Measurements from ENCODE around the gene ERCC2. TPM values are rescaled to one million over a fixed set of nuclear protein-coding genes. Genes with fewer than 3 reads are reported as not detected.

ERCC2 gene
- total RNA-seq, 1 donor from 2014 or later = 33.6 TPM

- intact Hi-C loops (cut with micrococcal nuclease) = no loop called here
- no peaks in the 10 kb centered on the region for H3K9me3 Mint-ChIP-seq
- no peak for DNase-seq
- H3K27me3 Mint-ChIP-seq = no peaks in the 10 kb centered on the region
- no peak overlapping the region for H3K27ac Mint-ChIP-seq
- H3K36me3 Mint-ChIP-seq (ENCODE audit: low read depth) = peaks cover 34% of the 10 kb centered on the region
- H3K4me3 Mint-ChIP-seq = no peak overlapping the region
- no peaks in the 10 kb centered on the region for H3K4me1 Mint-ChIP-seq
Observed at GRCh38 chr19:45355910-45356309, 14.5 kb downstream of the ERCC2 start.

- Mint-ChIP-seq H3K36me3 (ENCODE audit: low read depth) (peaks cover 36% of the 10 kb centered on the region), H3K27ac (no peak overlapping the region), H3K4me1 (no peaks in the 10 kb centered on the region), H3K9me3 (no peaks in the 10 kb centered on the region), H3K27me3 (no peaks in the 10 kb centered on the region), H3K4me3 (no peak overlapping the region)
- intact Hi-C loops (cut with micrococcal nuclease) = no loop called here
- no peak for DNase-seq
Observed at GRCh38 chr19:45355402-45355801, 15.0 kb downstream of the ERCC2 start.

DNA sequence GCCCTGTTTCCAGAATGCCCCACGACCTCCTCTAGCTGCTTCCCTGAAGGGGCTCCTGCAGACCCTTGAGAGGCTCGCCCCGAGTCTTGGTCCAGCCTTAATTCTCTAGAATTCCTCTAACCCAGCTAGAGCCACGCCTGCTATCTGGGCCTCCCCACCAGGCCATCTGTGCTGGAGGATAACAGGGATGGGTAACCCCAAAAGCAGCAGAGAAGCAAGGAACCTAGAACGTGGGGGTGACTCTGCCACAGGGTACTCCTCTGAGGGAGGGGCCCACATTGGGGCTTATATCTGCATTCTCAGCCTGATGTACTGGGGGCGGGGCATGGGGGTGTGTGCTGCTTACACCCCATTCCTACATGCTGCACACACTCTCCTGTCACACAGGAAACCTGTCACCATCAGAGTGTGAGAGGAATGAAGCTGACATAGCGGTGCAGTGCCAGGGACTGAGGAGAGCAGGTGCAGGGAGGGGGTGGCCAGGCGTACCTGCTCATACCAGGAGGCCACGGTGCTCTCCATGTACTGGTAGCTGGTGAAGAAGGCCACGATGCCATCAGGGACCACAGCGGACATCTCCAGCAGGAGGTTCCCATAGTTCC, 16.0 kb downstream of the ERCC2 start:
- Mint-ChIP-seq H3K9me3 (no peaks in the 10 kb centered on the region), H3K36me3 (ENCODE audit: low read depth) (peaks cover 35% of the 10 kb centered on the region), H3K27ac (no peak overlapping the region), H3K27me3 (no peaks in the 10 kb centered on the region), H3K4me1 (no peaks in the 10 kb centered on the region), H3K4me3 (no peak overlapping the region)
- intact Hi-C loops (cut with micrococcal nuclease) = no loop called here
- no peak for DNase-seq

- Mint-ChIP-seq H3K27me3 (no peaks in the 10 kb centered on the region), H3K4me1 (no peaks in the 10 kb centered on the region)
Observed at GRCh38 chr19:45352914-45353796, 17.2 kb downstream of the ERCC2 start.

GRCh38 chr19:45352471-45352870, 17.9 kb downstream of the ERCC2 start:
- intact Hi-C loops (cut with micrococcal nuclease) = no loop called here
- Mint-ChIP-seq H3K9me3 (no peaks in the 10 kb centered on the region), H3K36me3 (ENCODE audit: low read depth) (peaks cover 29% of the 10 kb centered on the region), H3K27me3 (no peaks in the 10 kb centered on the region), H3K27ac (no peak overlapping the region), H3K4me1 (no peaks in the 10 kb centered on the region), H3K4me3 (no peak overlapping the region)
- no peak for DNase-seq

More at GRCh38 chr19:45352914-45353796, 17.2 kb downstream of the ERCC2 start:
- H3K36me3 Mint-ChIP-seq (ENCODE audit: low read depth) = peaks cover 30% of the 10 kb centered on the region
- intact Hi-C loops (cut with micrococcal nuclease) = no loop called here
- H3K4me3 Mint-ChIP-seq = no peak overlapping the region
- no peak for DNase-seq
- H3K27ac Mint-ChIP-seq = no peak overlapping the region
- no peaks in the 10 kb centered on the region for H3K9me3 Mint-ChIP-seq

DNA sequence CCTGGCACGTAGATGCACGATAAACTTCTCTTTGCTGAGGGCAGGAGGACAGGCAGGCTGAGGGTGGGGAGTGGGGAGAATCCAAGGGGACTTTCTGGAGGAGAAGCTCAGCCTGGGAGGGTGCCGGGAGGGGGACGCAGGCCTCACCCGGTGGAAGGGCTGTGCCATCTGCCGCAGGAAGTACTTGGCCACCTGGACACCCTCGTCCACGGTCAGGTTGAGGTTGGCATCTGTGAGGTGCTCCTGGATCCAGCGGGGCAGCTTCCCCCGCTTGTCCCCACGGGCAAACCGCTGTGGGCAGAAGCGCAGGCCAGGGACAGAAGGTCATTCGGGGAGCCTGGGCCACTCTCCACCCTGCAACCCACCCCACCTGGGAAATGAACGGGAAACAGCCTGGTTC, 18.3 kb downstream of the ERCC2 start:
- intact Hi-C loops (cut with micrococcal nuclease) = no loop called here
- no peaks in the 10 kb centered on the region for H3K9me3 Mint-ChIP-seq
- no peak overlapping the region for H3K27ac Mint-ChIP-seq
- H3K27me3 Mint-ChIP-seq = no peaks in the 10 kb centered on the region
- H3K4me1 Mint-ChIP-seq = no peaks in the 10 kb centered on the region
- peaks cover 26% of the 10 kb centered on the region for H3K36me3 Mint-ChIP-seq (ENCODE audit: low read depth)
- no peak overlapping the region for H3K4me3 Mint-ChIP-seq
- DNase-seq = no peak

DNA sequence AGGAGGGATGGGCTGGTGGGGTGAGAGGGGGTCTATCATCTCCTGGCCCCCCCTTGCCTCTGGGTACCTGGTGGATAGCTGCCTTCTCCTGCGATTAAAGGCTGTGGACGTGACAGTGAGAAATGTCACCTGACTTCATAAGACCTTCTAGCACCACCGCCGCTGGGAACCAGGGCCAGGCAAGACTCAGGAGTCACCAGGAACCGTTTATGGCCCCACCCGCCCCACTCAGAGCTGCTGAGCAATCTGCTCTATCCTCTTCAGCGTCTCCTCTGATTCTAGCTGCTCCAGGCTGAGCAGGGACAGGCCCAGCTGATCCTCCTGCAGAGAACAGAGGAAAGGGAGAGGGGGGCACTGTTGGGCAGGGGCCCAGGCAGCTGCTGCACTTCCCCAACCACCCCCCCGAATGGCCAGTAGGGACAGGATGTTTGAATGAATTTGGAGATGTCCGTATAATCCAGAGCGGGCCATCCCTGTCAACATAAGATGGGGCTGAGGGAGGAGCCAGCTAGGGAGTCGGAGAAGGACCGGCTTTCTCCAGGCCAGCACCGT, 18.9 kb downstream of the ERCC2 start:
- peaks cover 26% of the 10 kb centered on the region for H3K36me3 Mint-ChIP-seq (ENCODE audit: low read depth)
- no peaks in the 10 kb centered on the region for H3K27me3 Mint-ChIP-seq
- no peaks in the 10 kb centered on the region for H3K9me3 Mint-ChIP-seq

DNA sequence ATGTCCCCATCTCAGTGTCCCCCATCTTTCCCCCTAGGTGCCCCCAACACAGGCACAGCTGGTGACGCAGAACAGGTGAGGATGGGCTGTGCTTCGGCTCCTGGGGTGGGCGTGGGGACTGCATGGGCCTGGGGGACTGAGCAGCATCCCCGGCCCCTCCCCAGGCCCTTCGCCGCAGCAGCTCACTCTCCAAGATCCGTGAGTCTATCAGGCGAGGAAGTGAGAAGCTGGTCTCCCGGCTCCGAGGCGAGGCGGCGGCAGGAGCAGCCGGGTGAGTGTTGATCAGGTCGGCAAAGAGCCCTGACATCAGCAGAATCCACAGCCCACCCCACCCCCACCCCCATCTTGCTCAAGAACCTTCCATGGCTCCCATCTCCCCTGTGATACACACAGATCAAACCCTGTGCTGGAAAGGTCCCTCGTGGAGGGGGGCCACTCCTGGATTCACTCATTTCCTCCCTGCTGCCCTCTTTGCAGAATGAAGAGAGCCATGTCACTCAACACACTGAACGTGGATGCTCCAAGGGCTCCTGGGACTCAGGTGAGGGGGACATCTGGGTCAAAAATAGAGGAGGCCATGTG, 19.8 kb downstream of the ERCC2 start:
- H3K9me3 Mint-ChIP-seq = no peaks in the 10 kb centered on the region
- intact Hi-C loops (cut with micrococcal nuclease) = no loop called here
- no peak overlapping the region for H3K4me3 Mint-ChIP-seq
- H3K4me1 Mint-ChIP-seq = no peaks in the 10 kb centered on the region
- peak overlapping the region; percentile 51 for H3K27ac Mint-ChIP-seq
- H3K36me3 Mint-ChIP-seq (ENCODE audit: low read depth) = peaks cover 19% of the 10 kb centered on the region
- H3K27me3 Mint-ChIP-seq = peaks cover 3% of the 10 kb centered on the region
- DNase-seq = no peak

More for the DNA sequence above, 18.9 kb downstream of the ERCC2 start:
- intact Hi-C loops (cut with micrococcal nuclease) = no loop called here
- no peak overlapping the region for H3K4me3 Mint-ChIP-seq
- H3K4me1 Mint-ChIP-seq = no peaks in the 10 kb centered on the region
- no peak overlapping the region for H3K27ac Mint-ChIP-seq
- no peak for DNase-seq

DNA sequence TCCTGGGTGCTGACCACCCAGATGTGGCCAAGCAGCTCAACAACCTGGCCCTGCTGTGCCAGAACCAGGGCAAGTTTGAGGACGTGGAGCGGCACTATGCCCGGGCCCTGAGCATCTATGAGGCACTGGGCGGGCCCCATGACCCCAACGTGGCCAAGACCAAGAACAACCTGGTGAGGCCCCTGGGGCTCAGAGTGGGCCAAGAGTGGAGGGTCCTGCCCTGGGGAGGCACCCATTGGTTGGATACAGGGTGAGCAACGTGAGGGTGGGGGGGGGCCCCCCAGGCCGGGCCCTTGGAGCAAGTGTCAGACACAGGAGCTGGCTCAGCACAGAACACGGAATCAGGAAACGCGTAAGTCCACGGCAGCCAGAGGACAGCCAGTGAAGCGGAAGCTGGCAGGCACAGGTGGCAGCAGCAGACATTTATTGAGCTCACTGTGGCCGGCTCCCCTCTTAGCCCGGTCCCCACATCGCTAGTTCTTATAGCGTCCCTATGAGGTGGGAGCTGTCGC, 20.9 kb downstream of the ERCC2 start:
- DNase-seq = no peak
- H3K27ac Mint-ChIP-seq = no peak overlapping the region
- H3K27me3 Mint-ChIP-seq = peaks cover 3% of the 10 kb centered on the region
- H3K36me3 Mint-ChIP-seq (ENCODE audit: low read depth) = peaks cover 14% of the 10 kb centered on the region
- intact Hi-C loops (cut with micrococcal nuclease) = no loop called here
- no peaks in the 10 kb centered on the region for H3K9me3 Mint-ChIP-seq
- no peaks in the 10 kb centered on the region for H3K4me1 Mint-ChIP-seq
- H3K4me3 Mint-ChIP-seq = no peak overlapping the region

DNA sequence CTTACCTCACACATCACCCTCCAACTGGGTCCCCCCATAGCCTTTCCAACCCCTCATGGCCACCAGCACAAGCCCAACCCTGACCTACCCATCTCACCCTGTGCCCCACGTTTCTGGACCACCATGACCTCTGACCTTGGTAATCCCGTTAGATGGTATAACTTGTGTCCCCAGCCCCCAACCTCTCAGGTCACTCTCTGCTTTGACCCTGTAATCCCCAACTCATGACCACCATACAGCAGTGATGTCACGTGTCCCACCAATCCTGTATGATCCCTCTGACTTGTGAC, 21.3 kb downstream of the ERCC2 start:
- H3K4me3 Mint-ChIP-seq = no peak overlapping the region
- no peaks in the 10 kb centered on the region for H3K9me3 Mint-ChIP-seq
- no peak overlapping the region for H3K27ac Mint-ChIP-seq
- H3K4me1 Mint-ChIP-seq = no peaks in the 10 kb centered on the region
- no peak for DNase-seq
- intact Hi-C loops (cut with micrococcal nuclease) = no loop called here
- peaks cover 10% of the 10 kb centered on the region for H3K36me3 Mint-ChIP-seq (ENCODE audit: low read depth)
- H3K27me3 Mint-ChIP-seq = peaks cover 3% of the 10 kb centered on the region

DNA sequence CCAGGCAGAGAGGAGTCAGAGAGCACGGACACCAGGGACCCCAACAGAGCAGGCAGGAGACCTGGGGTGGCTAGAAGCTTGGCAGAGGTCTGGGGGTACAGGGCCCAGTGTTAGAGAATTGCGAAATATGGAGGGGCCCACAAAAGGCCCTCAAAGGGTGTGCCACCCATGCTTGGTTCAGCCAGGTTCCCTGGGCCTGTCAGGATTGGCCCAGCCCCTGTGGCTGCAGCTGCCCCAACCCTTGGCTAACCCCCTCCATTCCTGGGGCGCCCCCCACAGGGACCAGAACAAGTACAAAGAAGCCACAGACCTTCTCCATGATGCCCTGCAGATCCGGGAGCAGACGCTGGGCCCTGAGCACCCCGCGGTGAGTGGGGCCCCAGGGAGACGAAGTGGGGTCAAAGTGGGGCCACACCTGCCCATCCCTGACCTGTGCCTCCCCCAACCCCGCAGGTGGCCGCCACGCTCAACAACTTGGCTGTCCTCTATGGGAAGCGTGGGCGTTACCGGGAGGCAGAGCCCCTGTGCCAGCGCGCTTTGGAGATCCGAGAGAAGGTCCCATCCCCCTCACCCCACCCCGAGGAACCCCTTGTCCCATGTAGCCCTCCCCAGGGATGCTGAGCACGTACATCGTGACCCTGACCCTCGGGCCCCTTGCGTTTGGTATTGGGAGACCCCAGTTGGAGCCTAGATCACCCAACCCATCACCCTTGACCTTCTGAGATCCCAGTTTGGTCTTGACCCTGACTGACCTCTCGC, 21.8 kb downstream of the ERCC2 start:
- no peak overlapping the region for H3K4me3 Mint-ChIP-seq
- DNase-seq = no peak
- H3K4me1 Mint-ChIP-seq = no peaks in the 10 kb centered on the region
- peaks cover 9% of the 10 kb centered on the region for H3K36me3 Mint-ChIP-seq (ENCODE audit: low read depth)
- peaks cover 3% of the 10 kb centered on the region for H3K27me3 Mint-ChIP-seq
- no peak overlapping the region for H3K27ac Mint-ChIP-seq
- intact Hi-C loops (cut with micrococcal nuclease) = no loop called here
- H3K9me3 Mint-ChIP-seq = no peaks in the 10 kb centered on the region

DNA sequence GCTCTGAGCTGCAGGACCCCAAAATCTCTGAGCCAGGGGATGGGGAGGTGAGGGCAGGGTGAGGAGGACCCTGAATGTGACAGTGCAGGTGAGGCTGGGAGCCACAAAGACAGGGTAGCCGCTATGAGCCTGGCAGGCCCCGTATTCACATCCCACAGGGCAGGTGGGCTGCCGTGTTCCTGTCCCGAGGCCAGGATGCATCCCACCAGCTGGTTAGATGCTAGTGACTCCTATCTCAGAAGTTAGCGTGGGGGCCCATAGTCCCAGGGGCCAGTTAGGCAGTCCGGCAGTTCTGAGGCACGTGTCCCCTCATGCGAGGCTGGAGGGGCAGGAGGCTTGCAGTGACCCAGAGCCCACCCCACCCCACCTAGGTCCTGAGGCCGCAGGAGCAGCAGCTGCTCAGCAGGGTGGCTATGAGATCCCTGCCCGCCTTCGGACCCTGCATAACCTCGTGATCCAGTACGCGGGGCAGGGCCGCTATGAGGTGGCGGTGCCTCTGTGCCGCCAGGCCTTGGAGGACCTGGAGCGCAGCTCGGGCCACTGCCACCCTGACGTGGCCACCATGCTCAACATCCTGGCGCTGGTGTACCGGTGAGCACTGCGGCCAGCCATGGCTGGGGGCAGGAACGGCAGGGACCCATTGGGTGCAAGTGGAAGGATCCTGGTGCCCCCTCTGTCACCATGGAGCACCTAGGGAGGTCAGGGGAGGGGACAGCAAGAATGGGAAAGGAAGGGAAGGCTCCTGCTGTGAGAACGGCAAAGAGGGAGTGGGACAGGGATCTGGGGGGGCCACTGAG, 22.6 kb downstream of the ERCC2 start:
- no peaks in the 10 kb centered on the region for H3K4me1 Mint-ChIP-seq
- H3K4me3 Mint-ChIP-seq = no peak overlapping the region
- H3K36me3 Mint-ChIP-seq (ENCODE audit: low read depth) = peaks cover 6% of the 10 kb centered on the region
- peaks cover 3% of the 10 kb centered on the region for H3K27me3 Mint-ChIP-seq
- intact Hi-C loops (cut with micrococcal nuclease) = no loop called here
- no peak overlapping the region for H3K27ac Mint-ChIP-seq
- no peak for DNase-seq
- H3K9me3 Mint-ChIP-seq = no peaks in the 10 kb centered on the region

DNA sequence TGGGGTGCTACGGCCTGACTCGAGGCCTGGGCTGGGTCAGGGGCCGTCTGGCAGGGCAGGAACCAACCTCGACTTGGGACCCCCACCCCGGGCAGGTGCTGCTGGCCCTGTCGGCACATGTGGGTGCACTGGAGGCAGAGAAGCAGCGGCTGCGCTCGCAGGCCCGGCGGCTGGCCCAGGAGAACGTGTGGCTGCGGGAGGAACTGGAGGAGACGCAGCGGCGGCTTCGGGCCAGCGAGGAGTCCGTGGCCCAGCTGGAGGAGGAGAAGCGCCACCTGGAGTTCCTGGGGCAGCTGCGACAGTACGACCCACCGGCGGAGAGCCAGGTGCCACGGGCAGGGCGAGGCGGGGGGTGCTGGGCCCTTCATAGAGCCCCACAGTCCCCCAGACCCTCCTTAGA, 23.9 kb downstream of the ERCC2 start:
- Mint-ChIP-seq H3K36me3 (ENCODE audit: low read depth) (peaks cover 4% of the 10 kb centered on the region), H3K4me1 (no peaks in the 10 kb centered on the region), H3K27ac (no peak overlapping the region), H3K9me3 (no peaks in the 10 kb centered on the region), H3K4me3 (no peak overlapping the region), H3K27me3 (peaks cover 3% of the 10 kb centered on the region)
- intact Hi-C loops (cut with micrococcal nuclease) = no loop called here
- DNase-seq = no peak

All from activated CD4-positive, alpha-beta T cell treated with anti-CD3 and anti-CD28 coated beads, Interleukin-2, amount 10 ng/mL, durations not matched to agents 24 days and 14 days (primary cell).